Gastroesophageal sphincter (tissue), 4 donors: ENCODE measurements around the gene KIAA2012. TPM values are rescaled to one million over a fixed set of nuclear protein-coding genes. Genes with fewer than 3 reads are reported as not detected.
A peak's percentile ranks its signal among the peaks of the same experiment; 100 is the strongest.

Experiments
- ATAC-seq: fragments of 150-250 bp; one replicate; pipeline ENCODE4 v1.9.1; 2016; ENCODE audit warnings: mild to moderate bottlenecking, moderate library complexity
- H3K27ac ChIP-seq, 4 donors: fragments of 200-600 bp; sonication (generic) in 3 of 4; 1 replicate in 3 of 4; 2 replicates in 1 of 4; pipeline ENCODE4 v1.5.1; 2016 to 2019
- H3K27me3 ChIP-seq: fragments of 200-600 bp; sonication (generic); one replicate; pipeline ENCODE4 v1.5.1; 2019
- H3K36me3 ChIP-seq, 2 donors: fragments of 200-600 bp; sonication (generic); one replicate each; pipeline ENCODE4 v1.5.1; 2019; ENCODE audit warnings: control low read depth in 1 of 2
- H3K4me1 ChIP-seq, 3 donors: fragments of 200-600 bp; sonication (generic); 1 replicate in 2 of 3; 2 replicates in 1 of 3; pipeline ENCODE4 v1.5.1; 2016 to 2019; ENCODE audit warnings: control low read depth in 2 of 3
- H3K4me3 ChIP-seq, 2 donors: fragments of 200-600 bp; sonication (generic); one replicate each; pipeline ENCODE4 v1.5.1; 2019; ENCODE audit warnings: mild to moderate bottlenecking in 1 of 2, moderate library complexity in 1 of 2
- H3K9me3 ChIP-seq, 3 donors: fragments of 200-600 bp; sonication (generic); one replicate each; pipeline ENCODE4 v1.5.1; 2017 to 2019; ENCODE audit warnings: control low read depth in 2 of 3
- CTCF ChIP-seq, 4 experiments: fragments of 200-600 bp in 2 of 4; fragments of 450-650 bp in 2 of 4; sonication (generic) in 1 of 4; IDR thresholded peaks; one replicate each; pipeline ENCODE4 v1.5.1; 2017 to 2019; ENCODE audit warnings: antibody characterized with exemption in 4 of 4, mild to moderate bottlenecking in 2 of 4, moderate library complexity in 2 of 4
- EP300 ChIP-seq: sonication (generic); formaldehyde crosslinking; IDR thresholded peaks from one replicate; pipeline ENCODE4 v1.6.1; 2017; ENCODE audit warnings: antibody characterized with exemption, mild to moderate bottlenecking
- POLR2A ChIP-seq, 2 donors: fragments of 450-650 bp; IDR thresholded peaks; one replicate each; pipeline ENCODE4 v1.6.1; 2017; ENCODE audit warnings: antibody characterized with exemption in 2 of 2, mild to moderate bottlenecking in 2 of 2, moderate library complexity in 1 of 2
- POLR2AphosphoS5 ChIP-seq: sonication (generic); formaldehyde crosslinking; IDR thresholded peaks from one replicate; pipeline ENCODE4 v1.6.1; 2017; ENCODE audit warnings: antibody characterized with exemption
- WGBS, 2 donors: methylation state at CpG; one replicate each; pipeline ENCODE4 v1.1.5; 2018; ENCODE audit warnings: low coverage in 1 of 2; 5-methylcytosine and 5-hydroxymethylcytosine counted together
- total RNA-seq, 4 donors: library from RNA; depleted of rRNA; stranded (reverse); fragments of >200 nt; gene quantifications; one replicate each; pipeline ENCODE4 v1.1.0, GENCODE V29; 2016

KIAA2012 gene
- total RNA-seq, 4 donors from 2014 or later: not detected

GRCh38 chr2:202108345-202108744, 35.3 kb downstream of the KIAA2012 start:
- Histone ChIP-seq H3K9me3 (no peaks in the 10 kb centered on the region), H3K27ac (no peak overlapping the region), H3K4me1 (peaks cover 0 to 23% (median 3%) of the 10 kb centered on the region in 3 donors), H3K4me3 (no peak overlapping the region), H3K36me3 (no peaks in the 10 kb centered on the region), H3K27me3 (no peaks in the 10 kb centered on the region)
- TF ChIP-seq CTCF (IDR thresholded peaks at IDR 0.05) (no peak), POLR2AphosphoS5 (no peak), EP300 (no peak), POLR2A (IDR thresholded peaks at IDR 0.05) (no peak)
- no peak for ATAC-seq
- WGBS, 2 donors: 89 to 95% methylated on average over 3 of the region's 3 CpGs

GRCh38 chr2:202109139-202109736, 36.2 kb downstream of the KIAA2012 start:
- Histone ChIP-seq H3K9me3 (no peaks in the 10 kb centered on the region), H3K27me3 (no peaks in the 10 kb centered on the region), H3K4me1 (peaks cover 0 to 29% (median 7%) of the 10 kb centered on the region in 3 donors), H3K36me3 (no peaks in the 10 kb centered on the region), H3K27ac (no peak overlapping the region), H3K4me3 (no peak overlapping the region)
- ATAC-seq: no peak
- WGBS, 2 donors: 38 to 58% methylated on average over 3 to 4 of the region's 6 CpGs
- TF ChIP-seq EP300: no peak
- TF ChIP-seq POLR2AphosphoS5: no peak
- no peak for TF ChIP-seq POLR2A (IDR thresholded peaks at IDR 0.05)
- no peak for TF ChIP-seq CTCF (IDR thresholded peaks at IDR 0.05)

- no peak overlapping the region for H3K4me3 ChIP-seq
- ATAC-seq: peak; percentile 67
- WGBS, 2 donors: 60% methylated on average over 1 of the region's 5 CpGs; no CpG with 5 or more reads in 1 of the 2 donors
- H3K36me3 ChIP-seq: no peaks in the 10 kb centered on the region
- peaks cover 0 to 29% (median 7%) of the 10 kb centered on the region in 3 donors for H3K4me1 ChIP-seq
- H3K27ac ChIP-seq: no peak overlapping the region
- H3K27me3 ChIP-seq: no peaks in the 10 kb centered on the region
- no peak for TF ChIP-seq CTCF (IDR thresholded peaks at IDR 0.05)
- peak; percentile 10 for TF ChIP-seq POLR2AphosphoS5
- no peaks in the 10 kb centered on the region for H3K9me3 ChIP-seq
Observed at GRCh38 chr2:202109737-202110184, 36.7 kb downstream of the KIAA2012 start.

GRCh38 chr2:202110491-202110890, 37.4 kb downstream of the KIAA2012 start:
- TF ChIP-seq POLR2A (IDR thresholded peaks at IDR 0.05) (no peak), EP300 (no peak), CTCF (IDR thresholded peaks at IDR 0.05) (no peak), POLR2AphosphoS5 (no peak)
- Histone ChIP-seq H3K4me1 (peaks cover 0 to 34% (median 7%) of the 10 kb centered on the region in 3 donors), H3K36me3 (no peaks in the 10 kb centered on the region), H3K27me3 (no peaks in the 10 kb centered on the region), H3K4me3 (no peak overlapping the region), H3K27ac (no peak overlapping the region), H3K9me3 (no peaks in the 10 kb centered on the region)
- ATAC-seq: no peak
- WGBS, 2 donors: 20 to 50% methylated on average over 1 of the region's 1 CpG

- H3K27me3 ChIP-seq: no peaks in the 10 kb centered on the region
- H3K27ac ChIP-seq: no peak overlapping the region
- H3K4me1 ChIP-seq: peaks cover 0 to 34% (median 7%) of the 10 kb centered on the region in 3 donors
- no peak overlapping the region for H3K4me3 ChIP-seq
- TF ChIP-seq POLR2AphosphoS5: no peak
- no peak for TF ChIP-seq POLR2A (IDR thresholded peaks at IDR 0.05)
- no peak for TF ChIP-seq EP300
- TF ChIP-seq CTCF (IDR thresholded peaks at IDR 0.05): no peak
- no peak for ATAC-seq
- H3K36me3 ChIP-seq: no peaks in the 10 kb centered on the region
- H3K9me3 ChIP-seq: no peaks in the 10 kb centered on the region
- WGBS, 2 donors: 97% methylated on average over 4 of the region's 7 CpGs; no CpG with 5 or more reads in 1 of the 2 donors
Observed at GRCh38 chr2:202112041-202112440, 39.0 kb downstream of the KIAA2012 start.
